Measurements from ENCODE around the gene KAZN.

GRCh38 chr1:14887044-14887566, 288.6 kb downstream of the KAZN start:
- TF ChIP-seq CTCF (IDR thresholded peaks at IDR 0.05) (no peak), POLR2A (IDR thresholded peaks at IDR 0.05) (no peak)
